H1 (cell line): ENCODE results near the gene CYP4F11.

Experiments used
- CREB1 ChIP-seq: IDR thresholded peaks from 2 replicates; pipeline ENCODE4 v1.6.1; 2012; ENCODE audit warnings: inconsistent platforms
- POLR2AphosphoS5 ChIP-seq: IDR thresholded peaks from 2 replicates; pipeline ENCODE4 v1.6.1; 2011; ENCODE audit warnings: low read depth, low read length
- TAF1 ChIP-seq: IDR thresholded peaks from 2 replicates; pipeline ENCODE4 v1.6.1; 2011; ENCODE audit warnings: mild to moderate bottlenecking, low read depth, low read length

- TF ChIP-seq CREB1, result no peak
- TF ChIP-seq TAF1, result no peak
- no peak for TF ChIP-seq POLR2AphosphoS5
These were observed 29.3 kb downstream of the CYP4F11 start for GRCh38 chr19:15905026-15905425.
